HCT116 (cell line): ENCODE results near the gene PDCL3. TPM values are rescaled to one million over a fixed set of nuclear protein-coding genes. Genes with fewer than 3 reads are reported as not detected.

Experiments used
- ATAC-seq: fragments of 200-7000 bp; cut with Tn5 transposase; 2 replicates; pipeline ENCODE4 v1.9.1; 2020; ENCODE audit warnings: mild to moderate bottlenecking, moderate library complexity
- BruUV-seq: library from RNA; stranded (reverse); fragments of 400-500 nt; replicated peaks from 2 replicates; lab custom pipeline; 2021; lab: Mats Ljungman, UMichigan
- CTCF ChIA-PET: fragments of 300-600 bp; sonication (Branson Sonifier 250); formaldehyde crosslinking; loops from one replicate; lab custom pipeline; 2021; ENCODE audit warnings: antibody characterized with exemption; lab: Charles Lee
- POLR2A ChIA-PET: fragments of 300-600, 350-600 bp; sonication (Branson Sonifier 250); formaldehyde crosslinking; loops from one replicate; lab custom pipeline; 2021; ENCODE audit warnings: antibody characterized with exemption; lab: Charles Lee
- RAD21 ChIA-PET, 2 experiments: fragments of 300-600 bp; sonication (Branson Sonifier 250); formaldehyde crosslinking; loops; one replicate each; lab custom pipeline; 2023; ENCODE audit warnings: low total read pairs in 2 of 2; ENCODE audit not compliant: uncharacterized antibody in 2 of 2, unreplicated experiment in 2 of 2, low non-redundant PET in 1 of 2; lab: Charles Lee
- DNase-seq: peaks from one replicate; pipeline ENCODE4 v3.0.0-alpha.2; 2010; ENCODE audit warnings: low read depth, low spot score
- H2AFZ ChIP-seq: fragments of 200-600 bp; shearing (Covaris generic), sonication (generic); 2 replicates; pipeline ENCODE4 v1.6.1; 2017; ENCODE audit warnings: low read depth, mixed run types, mixed read lengths, antibody characterized with exemption, low read length; ENCODE audit not compliant: poor library complexity, severe bottlenecking
- H3K27ac ChIP-seq: 2 replicates; pipeline ENCODE4 v1.5.1; 2012; ENCODE audit warnings: low read depth, low read length
- H3K27me3 ChIP-seq: fragments of 200-600 bp; sonication (generic); 2 replicates; pipeline ENCODE4 v1.6.1; 2016; ENCODE audit warnings: mixed run types, low read length, mixed read lengths; ENCODE audit not compliant: insufficient read depth
- H3K36me3 ChIP-seq, 2 experiments: fragments of 200-500 bp in 1 of 2; fragments of 200-600 bp in 1 of 2; sonication (Bioruptor generic) in 1 of 2; sonication (generic) in 1 of 2; 2 replicates each; pipeline versions ENCODE4 v1.5.1 to v1.6.1; 2014 to 2016; ENCODE audit warnings: low read length in 2 of 2, inconsistent platforms in 1 of 2, mixed read lengths in 1 of 2, mixed run types in 1 of 2; ENCODE audit not compliant: insufficient read depth in 2 of 2, control insufficient read depth in 1 of 2
- H3K4me1 ChIP-seq, 2 experiments: fragments of 200-600 bp in 1 of 2; sonication (generic) in 1 of 2; 2 replicates each; pipeline versions ENCODE4 v1.5.1 to v1.6.1; 2012 to 2017; ENCODE audit warnings: low read length in 2 of 2, inconsistent platforms in 1 of 2, mild to moderate bottlenecking in 1 of 2, mixed read lengths in 1 of 2, mixed run types in 1 of 2, moderate library complexity in 1 of 2; ENCODE audit not compliant: insufficient read depth in 2 of 2, control insufficient read depth in 1 of 2
- H3K4me2 ChIP-seq: fragments of 200-600 bp; sonication (generic); 2 replicates; pipeline ENCODE4 v1.6.1; 2017; ENCODE audit warnings: mixed run types, low read length, mixed read lengths
- H3K4me3 ChIP-seq, 2 experiments: fragments of 200-600 bp in 1 of 2; sonication (generic) in 1 of 2; replicated peaks in 1 of 2; 2 replicates each; pipeline ENCODE4 v1.5.1; 2011 to 2016; ENCODE audit warnings: low read length in 2 of 2, control low read depth in 1 of 2, low read depth in 1 of 2, mild to moderate bottlenecking in 1 of 2, mixed read lengths in 1 of 2, mixed run types in 1 of 2
- H3K79me2 ChIP-seq: fragments of 200-600 bp; sonication (generic); 2 replicates; pipeline ENCODE4 v1.6.1; 2017; ENCODE audit warnings: mild to moderate bottlenecking, mixed run types, low read length, moderate library complexity, mixed read lengths; ENCODE audit not compliant: insufficient read depth
- H3K9ac ChIP-seq: fragments of 200-600 bp; sonication (generic); 2 replicates; pipeline ENCODE4 v1.6.1; 2016; ENCODE audit warnings: low read length, mixed read lengths
- H3K9me2 ChIP-seq: fragments of 200-600 bp; sonication (generic), shearing (Covaris generic); 2 replicates; pipeline ENCODE4 v1.6.1; 2017; ENCODE audit warnings: mixed run types, mild to moderate bottlenecking, moderate library complexity; ENCODE audit not compliant: insufficient read depth
- H3K9me3 ChIP-seq, 2 experiments: fragments of 200-500 bp in 1 of 2; fragments of 200-600 bp in 1 of 2; sonication (Bioruptor generic) in 1 of 2; sonication (generic) in 1 of 2; 2 replicates each; pipeline ENCODE4 v1.6.1; 2014 to 2017; ENCODE audit warnings: low read length in 2 of 2, mixed read lengths in 2 of 2, inconsistent platforms in 1 of 2, low read depth in 1 of 2, mild to moderate bottlenecking in 1 of 2, mixed run types in 1 of 2, moderate library complexity in 1 of 2; ENCODE audit not compliant: control insufficient read depth in 1 of 2, insufficient read depth in 1 of 2
- H4K20me1 ChIP-seq: fragments of 200-600 bp; sonication (generic), shearing (Covaris generic); 2 replicates; pipeline ENCODE4 v1.6.1; 2017; ENCODE audit warnings: mixed run types, mild to moderate bottlenecking, moderate library complexity; ENCODE audit not compliant: insufficient read depth
- CBX3 ChIP-seq: IDR thresholded peaks from 2 replicates; pipeline ENCODE4 v1.6.1; 2012; ENCODE audit warnings: low read depth
- CEBPB ChIP-seq: IDR thresholded peaks from 2 replicates; pipeline ENCODE4 v1.6.1; 2012; ENCODE audit warnings: low read depth
- FOSL1 ChIP-seq: IDR thresholded peaks from 2 replicates; pipeline ENCODE4 v1.6.1; 2012; ENCODE audit warnings: low read depth
- JUND ChIP-seq: IDR thresholded peaks from 2 replicates; pipeline ENCODE4 v1.6.1; 2012
- POLR2A ChIP-seq: IDR thresholded peaks from 2 replicates; pipeline ENCODE4 v1.7.0; 2011; ENCODE audit warnings: borderline replicate concordance; ENCODE audit not compliant: insufficient read depth, insufficient read length; ENCODE audit errors: extremely low read depth
- POLR2AphosphoS5 ChIP-seq: IDR thresholded peaks from 2 replicates; pipeline ENCODE4 v1.6.1; 2011; ENCODE audit warnings: mild to moderate bottlenecking, low read depth, low read length, moderate library complexity
- RAD21 ChIP-seq: IDR thresholded peaks from 2 replicates; pipeline ENCODE4 v1.6.1; 2012; ENCODE audit warnings: low read depth, mild to moderate bottlenecking
- SIN3A ChIP-seq: IDR thresholded peaks from 2 replicates; pipeline ENCODE4 v1.6.1; 2012; ENCODE audit warnings: low read depth
- SP1 ChIP-seq: IDR thresholded peaks from 2 replicates; pipeline ENCODE4 v1.6.1; 2012; ENCODE audit warnings: low read depth
- SRF ChIP-seq: IDR thresholded peaks from 2 replicates; pipeline ENCODE4 v1.6.1; 2012; ENCODE audit warnings: low read depth
- TCF7L2 ChIP-seq: IDR thresholded peaks from 2 replicates; pipeline ENCODE4 v1.7.0; 2011; ENCODE audit warnings: borderline replicate concordance, inconsistent platforms; ENCODE audit not compliant: insufficient read depth, insufficient read length; ENCODE audit errors: extremely low read depth
- ZFX ChIP-seq: fragments of 450-650 bp; IDR thresholded peaks from 2 replicates; pipeline ENCODE4 v1.6.1; 2017
- intact Hi-C: fragments of 100-400 bp; cut with micrococcal nuclease; formaldehyde crosslinking; loops from 2 replicates; pipeline ENCODE4 v1.10.0; 2022
- total RNA-seq: library from RNA; stranded (reverse); gene quantifications from one replicate; pipeline ENCODE4 v1.2.1, GENCODE V29; 2021; ENCODE audit not compliant: unreplicated experiment
- TF ChIP-seq, protein P1 (sequence below): IDR thresholded peaks from 2 replicates; pipeline ENCODE4 v1.6.1; 2012; ENCODE audit warnings: low read depth

Gene PDCL3
- total RNA-seq, 1 experiment from 2014 or later: 26.3 TPM

DNA sequence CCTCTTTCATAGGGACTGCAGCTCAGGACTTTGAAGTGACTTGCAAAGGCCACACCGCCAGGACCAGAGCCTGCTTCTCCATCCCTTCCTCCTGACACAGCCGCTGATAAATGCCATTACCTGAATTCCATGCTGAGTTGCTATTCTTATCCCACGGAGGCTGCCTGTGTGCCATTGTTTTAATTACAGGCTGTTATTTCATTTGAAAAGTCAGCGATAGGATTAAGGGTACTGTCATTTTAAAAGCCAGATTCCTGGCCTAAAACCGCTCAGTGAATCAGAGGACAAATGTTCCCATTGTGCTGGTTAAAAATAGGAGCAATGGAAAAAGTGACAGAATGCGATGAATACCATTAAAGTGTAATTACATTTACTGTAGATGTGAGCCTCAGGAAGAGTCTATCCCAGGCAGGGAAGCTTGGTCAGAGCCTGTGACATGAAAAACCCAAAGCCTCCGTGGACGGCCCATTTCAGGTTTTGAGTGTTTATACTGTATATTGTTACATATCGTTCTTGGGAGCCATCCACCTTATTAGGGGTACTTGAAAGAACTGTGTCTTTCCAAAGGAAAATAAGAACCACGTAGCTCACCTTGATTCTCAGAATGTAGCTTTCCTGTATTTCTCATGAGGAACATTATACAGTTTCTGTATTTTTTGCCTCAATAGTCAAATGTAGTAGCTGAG is 41.3 kb downstream of the PDCL3 start:
- DNase-seq (no peak), ATAC-seq (no peak)
- Histone ChIP-seq H3K4me2 (no peak overlapping the region), H3K79me2 (no peaks in the 10 kb centered on the region), H3K9me3 (no peaks in the 10 kb centered on the region), H2AFZ (peak overlapping the region; percentile 45), H3K4me3 (no peak overlapping the region), H3K4me1 (peaks cover 0 to 17% of the 10 kb centered on the region in 2 experiments; a peak in 1 of 4 replicates), H3K9ac (no peak overlapping the region), H3K27me3 (no peaks in the 10 kb centered on the region), H3K36me3 (no peaks in the 10 kb centered on the region), H3K27ac (no peak overlapping the region), H3K9me2 (no peaks in the 10 kb centered on the region), H4K20me1 (no peaks in the 10 kb centered on the region)
- TF ChIP-seq TCF7L2 (no peak), SP1 (no peak), FOSL1 (peak; percentile 20; the same call in 1 of the 2 replicates), RAD21 (no peak), SIN3A (no peak)
- ChIA-PET POLR2A (interaction anchor here (0.7 kb wide), 1 partner anchor 398 kb away, joined by 3 read pairs; the partner anchor contains the start of gene RPL31), CTCF (interaction anchor here (1.2 kb wide), 1 partner anchor 10 kb away, joined by 5 read pairs; no protein-coding TSS in a partner anchor), RAD21 (interaction anchor here in 1 of 2 experiments (0.6 kb wide), 1 partner anchor 614 kb away, joined by 7 read pairs; no protein-coding TSS in a partner anchor)
- no TSS peak for BruUV-seq
- intact Hi-C loops: loop anchor here (10.0 kb wide), 1 partner anchor 601 kb away; no protein-coding TSS in a partner anchor

DNA sequence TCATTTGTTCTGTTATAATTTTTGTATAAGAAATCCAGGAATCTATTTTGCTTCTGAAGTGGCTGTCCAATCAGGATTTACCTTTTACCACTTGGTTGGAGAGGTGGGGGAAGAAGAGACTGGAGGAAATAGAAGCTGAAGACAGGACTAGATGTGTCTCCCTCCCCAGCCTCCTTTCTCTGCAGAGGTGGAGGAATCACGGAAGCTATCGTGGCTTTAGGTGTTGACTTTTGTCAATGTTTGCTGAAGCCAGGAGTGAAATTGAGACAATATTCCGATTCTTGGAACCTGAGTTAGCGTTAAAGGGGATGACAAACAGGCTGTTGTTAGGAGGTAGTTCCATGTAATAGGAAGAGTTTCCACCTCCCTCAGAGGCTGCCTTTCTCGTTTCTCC is 43.5 kb downstream of the PDCL3 start:
- Histone ChIP-seq H3K36me3 (no peaks in the 10 kb centered on the region), H2AFZ (peak overlapping the region; percentile 86), H4K20me1 (no peaks in the 10 kb centered on the region), H3K4me2 (no peak overlapping the region), H3K4me1 (peaks cover 0 to 17% of the 10 kb centered on the region in 2 experiments; a peak in 1 of 4 replicates), H3K9me3 (no peaks in the 10 kb centered on the region), H3K27ac (no peak overlapping the region), H3K9me2 (no peaks in the 10 kb centered on the region), H3K79me2 (no peaks in the 10 kb centered on the region), H3K27me3 (no peaks in the 10 kb centered on the region), H3K4me3 (no peak overlapping the region), H3K9ac (no peak overlapping the region)
- DNase-seq (no peak), ATAC-seq (no peak)
- no TSS peak for BruUV-seq
- RAD21 ChIA-PET: interaction anchor here in 1 of 2 experiments (1.5 kb wide), 1 partner anchor 599 kb away, joined by 3 read pairs; no protein-coding TSS in a partner anchor
- intact Hi-C loops: loop anchor here (5.0 to 10.0 kb wide), 3 partner anchors 396 to 646 kb away; partner anchors contain the start of genes CNOT11 and RPL31
- CTCF ChIA-PET: interaction anchor here (0.7 to 2.2 kb wide), 7 partner anchors 10 to 599 kb away, joined by 3 to 7 read pairs (median 3); no protein-coding TSS in a partner anchor
- TF ChIP-seq ZFX: no peak
- TF ChIP-seq JUND: no peak
- no peak for TF ChIP-seq SRF
- TF ChIP-seq CEBPB: no peak
- TF ChIP-seq POLR2A: no peak
- no peak for TF ChIP-seq SIN3A
- TF ChIP-seq CBX3: no peak
- no peak for TF ChIP-seq TCF7L2
- no peak for TF ChIP-seq POLR2AphosphoS5
- TF ChIP-seq, protein P1, sequence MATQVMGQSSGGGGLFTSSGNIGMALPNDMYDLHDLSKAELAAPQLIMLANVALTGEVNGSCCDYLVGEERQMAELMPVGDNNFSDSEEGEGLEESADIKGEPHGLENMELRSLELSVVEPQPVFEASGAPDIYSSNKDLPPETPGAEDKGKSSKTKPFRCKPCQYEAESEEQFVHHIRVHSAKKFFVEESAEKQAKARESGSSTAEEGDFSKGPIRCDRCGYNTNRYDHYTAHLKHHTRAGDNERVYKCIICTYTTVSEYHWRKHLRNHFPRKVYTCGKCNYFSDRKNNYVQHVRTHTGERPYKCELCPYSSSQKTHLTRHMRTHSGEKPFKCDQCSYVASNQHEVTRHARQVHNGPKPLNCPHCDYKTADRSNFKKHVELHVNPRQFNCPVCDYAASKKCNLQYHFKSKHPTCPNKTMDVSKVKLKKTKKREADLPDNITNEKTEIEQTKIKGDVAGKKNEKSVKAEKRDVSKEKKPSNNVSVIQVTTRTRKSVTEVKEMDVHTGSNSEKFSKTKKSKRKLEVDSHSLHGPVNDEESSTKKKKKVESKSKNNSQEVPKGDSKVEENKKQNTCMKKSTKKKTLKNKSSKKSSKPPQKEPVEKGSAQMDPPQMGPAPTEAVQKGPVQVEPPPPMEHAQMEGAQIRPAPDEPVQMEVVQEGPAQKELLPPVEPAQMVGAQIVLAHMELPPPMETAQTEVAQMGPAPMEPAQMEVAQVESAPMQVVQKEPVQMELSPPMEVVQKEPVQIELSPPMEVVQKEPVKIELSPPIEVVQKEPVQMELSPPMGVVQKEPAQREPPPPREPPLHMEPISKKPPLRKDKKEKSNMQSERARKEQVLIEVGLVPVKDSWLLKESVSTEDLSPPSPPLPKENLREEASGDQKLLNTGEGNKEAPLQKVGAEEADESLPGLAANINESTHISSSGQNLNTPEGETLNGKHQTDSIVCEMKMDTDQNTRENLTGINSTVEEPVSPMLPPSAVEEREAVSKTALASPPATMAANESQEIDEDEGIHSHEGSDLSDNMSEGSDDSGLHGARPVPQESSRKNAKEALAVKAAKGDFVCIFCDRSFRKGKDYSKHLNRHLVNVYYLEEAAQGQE: no peak
- POLR2A ChIA-PET: no interaction called here
